Transverse colon (tissue), 4 donors: Measurements from ENCODE around the gene SLC9A4. TPM values are rescaled to one million over a fixed set of nuclear protein-coding genes. Genes with fewer than 3 reads are reported as not detected.
A peak's percentile ranks its signal among the peaks of the same experiment; 100 is the strongest.

Experiments
- DNase-seq: peaks from one replicate; pipeline ENCODE4 v3.0.0-alpha.2; 2019
- H3K27ac ChIP-seq, 4 donors: fragments of 200-600 bp; sonication (generic); 2 replicates each; pipeline ENCODE4 v1.5.1; 2016 to 2018; ENCODE audit warnings: inconsistent platforms in 4 of 4
- H3K27me3 ChIP-seq: fragments of 200-600 bp; sonication (generic); 2 replicates; pipeline ENCODE4 v1.5.1; 2017; ENCODE audit warnings: inconsistent platforms
- H3K36me3 ChIP-seq, 4 donors: fragments of 200-600 bp; sonication (generic); 2 replicates each; pipeline ENCODE4 v1.5.1; 2017 to 2019; ENCODE audit warnings: inconsistent platforms in 4 of 4
- H3K4me1 ChIP-seq, 4 donors: fragments of 200-600 bp; sonication (generic); 2 replicates each; pipeline ENCODE4 v1.5.1; 2017 to 2020; ENCODE audit warnings: inconsistent platforms in 4 of 4
- H3K4me3 ChIP-seq, 4 donors: fragments of 200-600 bp; sonication (generic); 1 replicate in 1 of 4; 2 replicates in 3 of 4; pipeline versions ENCODE4 v1.5.1 to v1.6.1; 2017 to 2019; ENCODE audit warnings: inconsistent platforms in 4 of 4
- H3K9me3 ChIP-seq, 2 donors: fragments of 200-600 bp; sonication (generic); 2 replicates each; pipeline ENCODE4 v1.5.1; 2017 to 2019; ENCODE audit warnings: inconsistent platforms in 2 of 2
- CTCF ChIP-seq, 5 experiments: fragments of 200-600 bp in 3 of 5; fragments of 450-650 bp in 2 of 5; sonication (generic) in 3 of 5; IDR thresholded peaks; 1 replicate in 2 of 5; 2 replicates in 3 of 5; pipeline ENCODE4 v1.5.1; 2016 to 2017; ENCODE audit warnings: antibody characterized with exemption in 5 of 5, inconsistent platforms in 3 of 5, mild to moderate bottlenecking in 2 of 5, moderate library complexity in 1 of 5
- EP300 ChIP-seq: sonication (generic); formaldehyde crosslinking; IDR thresholded peaks from one replicate; pipeline ENCODE4 v1.6.1; 2017; ENCODE audit warnings: antibody characterized with exemption, low read depth
- POLR2A ChIP-seq: fragments of 450-650 bp; IDR thresholded peaks from one replicate; pipeline ENCODE4 v1.6.1; 2016; ENCODE audit warnings: antibody characterized with exemption, mild to moderate bottlenecking, moderate library complexity
- POLR2AphosphoS5 ChIP-seq, 3 donors: sonication (generic); formaldehyde crosslinking; IDR thresholded peaks; one replicate each; pipeline ENCODE4 v1.6.1; 2016; ENCODE audit warnings: antibody characterized with exemption in 3 of 3
- WGBS, 2 donors: methylation state at CpG; one replicate each; pipeline ENCODE4 v1.1.5; 2018; ENCODE audit warnings: low coverage in 1 of 2; 5-methylcytosine and 5-hydroxymethylcytosine counted together
- in situ Hi-C, 4 donors: fragments of 200-750 bp; cut with MboI; loops; one replicate each; pipeline versions ENCODE4 v1.15.0 to v1.15.1; 2017; ENCODE audit warnings: low sequenced_read_pairs in 3 of 4, low pct_ligation_motif_present in 1 of 4, low pct_unique_long_range_greater_than_20kb in 1 of 4
- intact Hi-C: fragments of 100-400 bp; cut with DNase I; formaldehyde crosslinking; loops from one replicate; pipeline ENCODE4 v1.15.1; 2023; ENCODE audit warnings: low total_unique reads
- total RNA-seq, 4 donors: library from RNA; depleted of rRNA; stranded (reverse); fragments of >200 nt; gene quantifications; one replicate each; pipeline ENCODE4 v1.1.0, GENCODE V29; 2016

SLC9A4 gene
- total RNA-seq, 4 donors from 2014 or later = not detected

GRCh38 chr2:102438111-102438510 lies 34.9 kb upstream of the SLC9A4 start:
- intact Hi-C loops (no loop called here), in situ Hi-C loops (loop anchor here in 2 of 4 donors (25.0 kb wide), 2 partner anchors 426 to 551 kb away; no protein-coding TSS in a partner anchor)
- H3K4me1 ChIP-seq = peaks cover 0 to 7% (median 0%) of the 10 kb centered on the region in 4 donors
- H3K36me3 ChIP-seq = no peaks in the 10 kb centered on the region
- 75 to 83% methylated on average over 1 to 3 of the region's 3 CpGs for WGBS, 2 donors
- no peak overlapping the region for H3K27ac ChIP-seq
- DNase-seq = no peak
- no peak overlapping the region for H3K4me3 ChIP-seq
- H3K27me3 ChIP-seq = no peaks in the 10 kb centered on the region
- TF ChIP-seq POLR2AphosphoS5 (IDR thresholded peaks at IDR 0.05) (no peak), EP300 (no peak), CTCF (IDR thresholded peaks at IDR 0.05) (no peak), POLR2A (no peak)
- H3K9me3 ChIP-seq = no peaks in the 10 kb centered on the region

GRCh38 chr2:102438578-102438977 lies 34.4 kb upstream of the SLC9A4 start:
- Histone ChIP-seq H3K4me1 (peaks cover 0 to 9% (median 0%) of the 10 kb centered on the region in 4 donors), H3K9me3 (no peaks in the 10 kb centered on the region), H3K27ac (no peak overlapping the region), H3K27me3 (no peaks in the 10 kb centered on the region), H3K36me3 (no peaks in the 10 kb centered on the region), H3K4me3 (no peak overlapping the region)
- in situ Hi-C loops = loop anchor here in 2 of 4 donors (25.0 kb wide), 2 partner anchors 426 to 551 kb away; no protein-coding TSS in a partner anchor
- TF ChIP-seq POLR2A = no peak
- no peak for TF ChIP-seq EP300
- no peak for TF ChIP-seq CTCF (IDR thresholded peaks at IDR 0.05)
- no peak for TF ChIP-seq POLR2AphosphoS5 (IDR thresholded peaks at IDR 0.05)
- WGBS, 2 donors = 83 to 85% methylated on average over 1 to 2 of the region's 2 CpGs
- intact Hi-C loops = no loop called here
- no peak for DNase-seq

GRCh38 chr2:102439065-102439695 lies 33.8 kb upstream of the SLC9A4 start:
- H3K27me3 ChIP-seq = no peaks in the 10 kb centered on the region
- no peak overlapping the region for H3K27ac ChIP-seq
- H3K4me3 ChIP-seq = no peak overlapping the region
- H3K9me3 ChIP-seq = no peaks in the 10 kb centered on the region
- no peak for DNase-seq
- WGBS, 2 donors = 65 to 76% methylated on average over 6 of the region's 6 CpGs
- no peaks in the 10 kb centered on the region for H3K36me3 ChIP-seq
- TF ChIP-seq CTCF (IDR thresholded peaks at IDR 0.05) (no peak), EP300 (no peak), POLR2A (no peak), POLR2AphosphoS5 (IDR thresholded peaks at IDR 0.05) (no peak)
- peaks cover 0 to 9% (median 0%) of the 10 kb centered on the region in 4 donors for H3K4me1 ChIP-seq
- intact Hi-C loops (no loop called here), in situ Hi-C loops (loop anchor here in 2 of 4 donors (25.0 kb wide), 2 partner anchors 427 to 552 kb away; no protein-coding TSS in a partner anchor)

GRCh38 chr2:102442967-102443828 lies 29.8 kb upstream of the SLC9A4 start:
- in situ Hi-C loops = loop anchor here in 3 of 4 donors (10.0 to 25.0 kb wide), 4 partner anchors 188 to 556 kb away; no protein-coding TSS in a partner anchor
- peaks cover 0 to 9% (median 0%) of the 10 kb centered on the region in 4 donors for H3K4me1 ChIP-seq
- TF ChIP-seq POLR2A (no peak), CTCF (IDR thresholded peaks at IDR 0.05) (peak; percentile 59 to 75 (median 69)), EP300 (no peak), POLR2AphosphoS5 (IDR thresholded peaks at IDR 0.05) (no peak)
- 25 to 28% methylated on average over 13 of the region's 13 CpGs for WGBS, 2 donors
- intact Hi-C loops = no loop called here
- H3K27me3 ChIP-seq = no peaks in the 10 kb centered on the region
- no peaks in the 10 kb centered on the region for H3K9me3 ChIP-seq
- DNase-seq = peak; percentile 22
- H3K4me3 ChIP-seq = no peak overlapping the region
- H3K27ac ChIP-seq = peak overlapping the region in 1 of 4 donors; percentile 11
- H3K36me3 ChIP-seq = no peaks in the 10 kb centered on the region
